Left ventricle myocardium inferior (tissue), 1 donor: ENCODE measurements around the gene MAMSTR. TPM values are rescaled to one million over a fixed set of nuclear protein-coding genes. Genes with fewer than 3 reads are reported as not detected.
A peak's percentile ranks its signal among the peaks of the same experiment; 100 is the strongest.

Source experiments
- DNase-seq: peaks from one replicate; pipeline ENCODE4 v3.0.0-alpha.2; 2020
- H3K27ac ChIP-seq: fragments of 200-600 bp; replicated peaks from 2 replicates; pipeline ENCODE4 v1.8.0; 2021
- H3K27me3 ChIP-seq: fragments of 200-600 bp; 2 replicates; pipeline ENCODE4 v1.8.0; 2021; ENCODE audit warnings: low read depth
- H3K36me3 ChIP-seq: fragments of 200-600 bp; 2 replicates; pipeline ENCODE4 v1.8.0; 2021
- H3K4me1 ChIP-seq: fragments of 200-600 bp; 2 replicates; pipeline ENCODE4 v1.8.0; 2021
- H3K4me3 ChIP-seq: fragments of 200-600 bp; 2 replicates; pipeline ENCODE4 v1.8.0; 2021; ENCODE audit warnings: mild to moderate bottlenecking, moderate library complexity
- H3K9me3 ChIP-seq: fragments of 200-600 bp; replicated peaks from 2 replicates; pipeline ENCODE4 v1.8.0; 2021
- CTCF ChIP-seq: fragments of 200-600 bp; IDR thresholded peaks from 2 replicates; pipeline ENCODE4 v1.8.0; 2021; ENCODE audit warnings: antibody characterized with exemption, mild to moderate bottlenecking, borderline replicate concordance
- intact Hi-C: fragments of 100-400 bp; cut with micrococcal nuclease; formaldehyde crosslinking; loops from one replicate; pipeline ENCODE4 v1.11.0; 2022
- total RNA-seq: library from RNA; stranded (reverse); fragmentation: NEBNext Ultra II Directional; extraction: Animal tissue kit (Norgen Biotek cat#: 25700); gene quantifications from one replicate; pipeline ENCODE4 v1.2.1, GENCODE V29; 2021
- donor health status: DM: no; HTN: yes; CAD: no; lungs with severe emphysema.

The MAMSTR gene
- total RNA-seq, 1 donor from 2014 or later: 1.8 TPM

GRCh38 chr19:48713864-48714755 is 5.4 kb downstream of the MAMSTR start:
- peak overlapping the region; percentile 77 for H3K4me3 ChIP-seq

GRCh38 chr19:48713041-48713863 is 6.3 kb downstream of the MAMSTR start:
- DNase-seq: no peak
- H3K36me3 ChIP-seq: no peaks in the 10 kb centered on the region

More at GRCh38 chr19:48713864-48714755, 5.4 kb downstream of the MAMSTR start:
- Histone ChIP-seq H3K27ac (peak overlapping the region; percentile 90), H3K27me3 (no peaks in the 10 kb centered on the region), H3K36me3 (no peaks in the 10 kb centered on the region), H3K9me3 (peaks cover 6% of the 10 kb centered on the region), H3K4me1 (peaks cover 60% of the 10 kb centered on the region)
- intact Hi-C loops: no loop called here
- DNase-seq: peak; percentile 99
- TF ChIP-seq CTCF: no peak

GRCh38 chr19:48711106-48711662 is 8.3 kb downstream of the MAMSTR start:
- H3K9me3 ChIP-seq: peaks cover 6% of the 10 kb centered on the region
- intact Hi-C loops: no loop called here
- H3K36me3 ChIP-seq: peaks cover 8% of the 10 kb centered on the region
- H3K4me1 ChIP-seq: peaks cover 31% of the 10 kb centered on the region
- no peak for TF ChIP-seq CTCF
- no peak overlapping the region for H3K4me3 ChIP-seq
- H3K27me3 ChIP-seq: no peaks in the 10 kb centered on the region
- no peak overlapping the region for H3K27ac ChIP-seq
- no peak for DNase-seq

More at GRCh38 chr19:48713041-48713863, 6.3 kb downstream of the MAMSTR start:
- intact Hi-C loops: no loop called here
- no peaks in the 10 kb centered on the region for H3K27me3 ChIP-seq
- H3K4me1 ChIP-seq: peaks cover 51% of the 10 kb centered on the region
- TF ChIP-seq CTCF: peak; percentile 24
- H3K27ac ChIP-seq: peak overlapping the region; percentile 90
- H3K4me3 ChIP-seq: peak overlapping the region; percentile 77
- H3K9me3 ChIP-seq: peaks cover 6% of the 10 kb centered on the region

GRCh38 chr19:48708471-48708870 is 11.1 kb downstream of the MAMSTR start:
- TF ChIP-seq CTCF: no peak
- Histone ChIP-seq H3K4me1 (peaks cover 9% of the 10 kb centered on the region), H3K27ac (no peak overlapping the region), H3K36me3 (peaks cover 10% of the 10 kb centered on the region), H3K9me3 (peaks cover 6% of the 10 kb centered on the region), H3K27me3 (no peaks in the 10 kb centered on the region), H3K4me3 (no peak overlapping the region)
- DNase-seq: no peak
- intact Hi-C loops: no loop called here

- no peak overlapping the region for H3K4me3 ChIP-seq
- H3K9me3 ChIP-seq: no peaks in the 10 kb centered on the region
- H3K4me1 ChIP-seq: no peaks in the 10 kb centered on the region
- intact Hi-C loops: no loop called here
- H3K27ac ChIP-seq: no peak overlapping the region
- peaks cover 21% of the 10 kb centered on the region for H3K36me3 ChIP-seq
- DNase-seq: no peak
- TF ChIP-seq CTCF: no peak
- no peaks in the 10 kb centered on the region for H3K27me3 ChIP-seq
These were observed 14.1 kb downstream of the MAMSTR start for GRCh38 chr19:48705431-48705830.
